ENCODE data around the gene CEP128.

Gene CEP128

GRCh38 chr14:80771201-80771600, 170.3 kb downstream of the CEP128 start:
- DNase-seq (ENCODE audit: low spot score): no peak

GRCh38 chr14:80770114-80770908, 171.2 kb downstream of the CEP128 start:
- no peak for DNase-seq (ENCODE audit: low spot score)

- DNase-seq (ENCODE audit: low spot score): no peak
Observed at GRCh38 chr14:80768646-80769045, 172.9 kb downstream of the CEP128 start.

GRCh38 chr14:80764921-80765507, 176.5 kb downstream of the CEP128 start:
- DNase-seq (ENCODE audit: low spot score): no peak

GRCh38 chr14:80764496-80764895, 177.0 kb downstream of the CEP128 start:
- DNase-seq (ENCODE audit: low spot score): no peak

- DNase-seq (ENCODE audit: low spot score): no peak
Observed at GRCh38 chr14:80762641-80763228, 178.8 kb downstream of the CEP128 start.

- DNase-seq (ENCODE audit: low spot score): no peak
Observed at GRCh38 chr14:80754696-80755095, 186.8 kb downstream of the CEP128 start.

GRCh38 chr14:80751285-80751684, 190.3 kb downstream of the CEP128 start:
- no peak for DNase-seq (ENCODE audit: low spot score)

GRCh38 chr14:80726211-80726610, 215.3 kb downstream of the CEP128 start:
- DNase-seq (ENCODE audit: low spot score): no peak

- no peak for DNase-seq (ENCODE audit: low spot score)
Observed at GRCh38 chr14:80718940-80719339, 222.6 kb downstream of the CEP128 start.

- DNase-seq (ENCODE audit: low spot score): no peak
Observed at GRCh38 chr14:80714474-80714873, 227.1 kb downstream of the CEP128 start.

- DNase-seq (ENCODE audit: low spot score): no peak
Observed at GRCh38 chr14:80713076-80713850, 228.3 kb downstream of the CEP128 start.

GRCh38 chr14:80705241-80705980, 236.1 kb downstream of the CEP128 start:
- DNase-seq (ENCODE audit: low spot score): no peak

GRCh38 chr14:80700601-80701000, 240.9 kb downstream of the CEP128 start:
- no peak for DNase-seq (ENCODE audit: low spot score)

GRCh38 chr14:80699861-80700260, 241.7 kb downstream of the CEP128 start:
- no peak for DNase-seq (ENCODE audit: low spot score)

GRCh38 chr14:80698974-80699373, 242.6 kb downstream of the CEP128 start:
- DNase-seq (ENCODE audit: low spot score): no peak

GRCh38 chr14:80695869-80696268, 245.7 kb downstream of the CEP128 start:
- DNase-seq (ENCODE audit: low spot score): no peak

GRCh38 chr14:80692903-80693302, 248.6 kb downstream of the CEP128 start:
- no peak for DNase-seq (ENCODE audit: low spot score)

- DNase-seq (ENCODE audit: low spot score): no peak
Observed at GRCh38 chr14:80681651-80682050, 259.9 kb downstream of the CEP128 start.

- no peak for DNase-seq (ENCODE audit: low spot score)
Observed at GRCh38 chr14:80679273-80679672, 262.3 kb downstream of the CEP128 start.

- DNase-seq (ENCODE audit: low spot score): no peak
Observed at GRCh38 chr14:80678436-80678835, 263.1 kb downstream of the CEP128 start.

- DNase-seq (ENCODE audit: low spot score): no peak
Observed at GRCh38 chr14:80669426-80669825, 272.1 kb downstream of the CEP128 start.
